IMR-90 (cell line): ENCODE measurements around the gene PTGER2.

Experiments
- BHLHE40 ChIP-seq: fragments of 150-350 bp; IDR thresholded peaks from 2 replicates; pipeline ENCODE4 v1.6.1; 2016; ENCODE audit warnings: mild to moderate bottlenecking, low read depth, low read length
- CEBPB ChIP-seq: IDR thresholded peaks from 2 replicates; pipeline ENCODE4 v1.6.1; 2012; ENCODE audit warnings: low read depth, low read length, improper control_type of control experiment
- CHD1 ChIP-seq: IDR thresholded peaks from 2 replicates; pipeline ENCODE4 v1.6.1; 2012; ENCODE audit warnings: low read depth, low read length, improper control_type of control experiment
- MXI1 ChIP-seq: IDR thresholded peaks from 2 replicates; pipeline ENCODE4 v1.6.1; 2012; ENCODE audit warnings: low read depth, mild to moderate bottlenecking, low read length, moderate library complexity, borderline replicate concordance
- POLR2A ChIP-seq: IDR thresholded peaks from 2 replicates; pipeline ENCODE4 v1.6.1; 2012; ENCODE audit warnings: mild to moderate bottlenecking, low read depth, low read length
- RAD21 ChIP-seq: IDR thresholded peaks from 2 replicates; pipeline ENCODE4 v1.6.1; 2012; ENCODE audit warnings: low read length, improper control_type of control experiment
- RCOR1 ChIP-seq: IDR thresholded peaks from 2 replicates; pipeline ENCODE4 v1.6.1; 2012; ENCODE audit warnings: mild to moderate bottlenecking, low read length, improper control_type of control experiment; ENCODE audit not compliant: insufficient replicate concordance
- RFX5 ChIP-seq: IDR thresholded peaks from 2 replicates; pipeline ENCODE4 v1.8.0; 2012; ENCODE audit warnings: low read depth, mild to moderate bottlenecking, low read length, moderate library complexity
- TF ChIP-seq, protein P1 (sequence below): conservative IDR thresholded peaks from 2 replicates; pipeline ENCODE4 v1.5.1; 2012; ENCODE audit warnings: mild to moderate bottlenecking, low read depth, low read length, improper control_type of control experiment
- TF ChIP-seq, protein P2 (sequence below): fragments of 150-350 bp; IDR thresholded peaks from 2 replicates; pipeline ENCODE4 v1.6.1; 2017; ENCODE audit warnings: mild to moderate bottlenecking, antibody characterized with exemption, low read length, low read depth

DNA sequence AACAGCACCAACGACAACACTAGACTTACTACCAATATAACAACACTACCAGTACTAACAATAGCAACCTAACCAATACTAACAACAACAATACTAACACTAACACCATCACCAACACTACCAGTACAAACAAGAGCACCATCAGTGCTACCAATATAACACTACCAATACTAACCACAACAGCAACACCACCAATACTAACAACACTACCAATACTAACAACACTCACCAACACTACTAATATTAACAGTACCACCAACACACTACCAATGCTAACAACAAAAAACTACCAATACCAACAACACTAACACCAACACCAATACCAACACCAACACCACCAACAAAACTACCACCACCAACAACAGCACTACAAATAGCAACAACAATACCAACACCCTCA lies 25.1 kb downstream of the PTGER2 start:
- TF ChIP-seq, protein P1, sequence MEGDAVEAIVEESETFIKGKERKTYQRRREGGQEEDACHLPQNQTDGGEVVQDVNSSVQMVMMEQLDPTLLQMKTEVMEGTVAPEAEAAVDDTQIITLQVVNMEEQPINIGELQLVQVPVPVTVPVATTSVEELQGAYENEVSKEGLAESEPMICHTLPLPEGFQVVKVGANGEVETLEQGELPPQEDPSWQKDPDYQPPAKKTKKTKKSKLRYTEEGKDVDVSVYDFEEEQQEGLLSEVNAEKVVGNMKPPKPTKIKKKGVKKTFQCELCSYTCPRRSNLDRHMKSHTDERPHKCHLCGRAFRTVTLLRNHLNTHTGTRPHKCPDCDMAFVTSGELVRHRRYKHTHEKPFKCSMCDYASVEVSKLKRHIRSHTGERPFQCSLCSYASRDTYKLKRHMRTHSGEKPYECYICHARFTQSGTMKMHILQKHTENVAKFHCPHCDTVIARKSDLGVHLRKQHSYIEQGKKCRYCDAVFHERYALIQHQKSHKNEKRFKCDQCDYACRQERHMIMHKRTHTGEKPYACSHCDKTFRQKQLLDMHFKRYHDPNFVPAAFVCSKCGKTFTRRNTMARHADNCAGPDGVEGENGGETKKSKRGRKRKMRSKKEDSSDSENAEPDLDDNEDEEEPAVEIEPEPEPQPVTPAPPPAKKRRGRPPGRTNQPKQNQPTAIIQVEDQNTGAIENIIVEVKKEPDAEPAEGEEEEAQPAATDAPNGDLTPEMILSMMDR: no peak
- TF ChIP-seq MXI1 (no peak), RCOR1 (no peak), CEBPB (no peak), BHLHE40 (no peak), RAD21 (no peak), RFX5 (no peak), CHD1 (no peak), POLR2A (no peak)
- TF ChIP-seq, protein P2, sequence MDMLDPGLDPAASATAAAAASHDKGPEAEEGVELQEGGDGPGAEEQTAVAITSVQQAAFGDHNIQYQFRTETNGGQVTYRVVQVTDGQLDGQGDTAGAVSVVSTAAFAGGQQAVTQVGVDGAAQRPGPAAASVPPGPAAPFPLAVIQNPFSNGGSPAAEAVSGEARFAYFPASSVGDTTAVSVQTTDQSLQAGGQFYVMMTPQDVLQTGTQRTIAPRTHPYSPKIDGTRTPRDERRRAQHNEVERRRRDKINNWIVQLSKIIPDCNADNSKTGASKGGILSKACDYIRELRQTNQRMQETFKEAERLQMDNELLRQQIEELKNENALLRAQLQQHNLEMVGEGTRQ: no peak
